AG20443 (cell line): Measurements from ENCODE around the gene PTPDC1.

Source experiments
- DNase-seq: peaks from one replicate; pipeline ENCODE4 v3.0.0; 2012; ENCODE audit warnings: low spot score, mixed read lengths

The PTPDC1 gene

GRCh38 chr9:94140791-94141790, 56.8 kb downstream of the PTPDC1 start:
- DNase-seq, result no peak

- no peak for DNase-seq
These were observed 58.1 kb downstream of the PTPDC1 start for GRCh38 chr9:94142353-94142752.

GRCh38 chr9:94144394-94144793, 60.1 kb downstream of the PTPDC1 start:
- DNase-seq, result no peak

DNA sequence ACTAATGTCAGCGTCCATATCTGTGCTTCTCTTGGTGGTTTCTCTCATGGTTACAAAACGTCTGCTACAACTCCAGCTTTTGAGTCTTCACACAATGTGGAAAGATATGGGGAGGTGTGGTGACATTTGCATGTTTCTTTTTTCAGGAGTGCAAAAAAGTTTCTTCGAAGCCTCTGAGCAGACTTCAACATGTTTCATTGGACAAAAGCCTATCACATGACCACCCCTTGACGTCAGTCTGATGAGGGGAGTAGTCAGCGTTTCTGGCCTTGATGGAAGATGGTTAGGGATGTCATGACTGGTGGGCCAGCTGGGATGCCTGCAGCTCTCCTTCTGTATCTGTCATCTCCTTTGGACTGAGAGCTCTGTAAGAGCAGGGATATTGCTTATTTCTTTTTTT, 61.4 kb downstream of the PTPDC1 start:
- DNase-seq, result no peak

DNA sequence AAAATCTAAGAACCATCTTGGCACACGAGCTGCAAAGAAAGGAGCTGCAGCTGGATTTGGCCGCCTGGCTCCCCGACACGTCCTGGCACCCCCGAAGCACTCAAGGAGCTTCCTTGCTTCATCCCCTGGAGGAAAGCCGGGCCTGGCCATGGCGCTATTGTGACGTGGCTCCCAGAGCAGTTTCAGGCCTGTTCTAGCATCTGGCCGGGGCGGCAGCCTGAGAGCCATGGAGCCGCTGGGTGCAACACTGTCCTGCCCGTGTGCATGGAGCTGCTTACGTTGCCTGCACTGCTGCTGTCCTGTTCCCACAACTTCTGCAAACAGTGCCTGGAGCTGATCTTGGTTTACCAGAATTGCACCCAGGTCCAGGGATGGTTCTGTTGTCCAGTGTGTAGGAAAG, 63.5 kb downstream of the PTPDC1 start:
- DNase-seq, result no peak

DNA sequence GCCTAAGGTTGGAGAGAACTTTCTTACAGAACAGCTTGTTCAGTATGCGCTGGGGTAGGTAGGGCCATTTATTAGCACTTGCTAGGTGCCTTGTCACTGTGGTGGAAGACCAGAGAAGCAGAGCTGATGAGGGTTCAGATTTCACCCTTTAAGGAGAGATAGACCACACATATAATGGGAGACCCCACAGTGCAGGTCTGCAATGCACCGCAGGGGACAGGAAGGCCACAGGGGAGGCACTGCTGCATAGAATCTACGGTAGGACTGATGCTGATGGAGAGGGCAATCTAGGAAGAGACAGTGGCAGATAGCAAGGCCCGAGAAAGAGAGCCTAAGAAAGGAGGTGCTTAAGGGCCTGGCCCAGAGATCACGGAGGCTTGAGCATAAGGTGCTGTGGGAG, 64.2 kb downstream of the PTPDC1 start:
- DNase-seq, result no peak

DNA sequence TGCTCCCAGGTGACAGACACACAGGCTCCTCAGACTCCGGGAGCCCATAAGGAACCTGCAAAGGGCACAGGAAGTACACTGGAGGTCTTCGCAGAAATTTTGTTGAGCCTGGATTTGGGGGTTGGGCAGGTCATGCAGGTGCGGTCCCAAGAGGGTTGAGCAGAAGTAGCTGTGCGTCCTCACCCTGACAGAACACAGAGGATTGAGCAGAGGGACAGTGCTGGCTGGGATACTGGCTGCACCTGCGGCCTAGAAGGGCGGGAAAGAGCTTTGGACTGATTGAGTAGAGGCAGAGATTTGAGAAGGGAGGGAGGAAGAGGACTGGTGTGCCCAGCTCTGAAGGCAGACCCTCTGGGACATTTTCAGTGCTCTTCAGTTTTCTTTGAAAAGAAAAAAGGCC, 65.4 kb downstream of the PTPDC1 start:
- no peak for DNase-seq

GRCh38 chr9:94150279-94150828, 66.1 kb downstream of the PTPDC1 start:
- no peak for DNase-seq

DNA sequence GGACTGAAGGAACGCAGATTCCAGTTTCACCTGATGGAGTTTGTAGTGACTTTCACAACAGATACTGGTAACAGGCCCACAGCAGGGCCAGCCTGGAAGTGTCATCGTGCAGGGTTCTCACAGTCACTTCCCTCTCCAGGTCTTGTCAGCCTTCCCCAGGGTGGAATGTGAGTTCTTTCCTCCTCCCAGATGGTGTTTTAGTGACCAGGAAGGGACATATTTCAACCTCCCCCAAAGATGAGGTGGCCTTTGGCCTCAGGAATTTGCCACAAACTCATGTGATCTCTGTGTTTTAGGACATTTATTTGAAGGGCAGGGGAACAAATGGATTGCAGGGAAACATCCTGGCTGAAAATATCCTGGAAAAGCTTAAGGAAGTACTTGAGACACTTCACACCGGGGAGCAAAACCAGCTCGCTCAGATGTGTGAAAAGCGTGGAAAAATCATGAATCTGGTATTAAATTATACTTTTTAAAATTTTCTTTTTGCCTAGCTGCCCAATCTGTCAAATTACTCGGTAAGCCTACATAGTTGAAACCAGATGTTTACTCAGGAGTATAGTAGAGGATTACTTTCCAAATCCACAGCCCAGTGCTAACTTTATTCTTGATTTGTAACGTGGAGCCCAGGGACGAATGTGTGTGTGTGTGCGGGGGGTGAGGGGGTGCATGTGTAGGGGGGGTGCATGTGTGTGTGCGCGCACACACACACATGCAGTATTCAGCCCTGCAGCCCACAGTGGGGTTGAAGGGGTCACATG, 66.8 kb downstream of the PTPDC1 start:
- no peak for DNase-seq

DNA sequence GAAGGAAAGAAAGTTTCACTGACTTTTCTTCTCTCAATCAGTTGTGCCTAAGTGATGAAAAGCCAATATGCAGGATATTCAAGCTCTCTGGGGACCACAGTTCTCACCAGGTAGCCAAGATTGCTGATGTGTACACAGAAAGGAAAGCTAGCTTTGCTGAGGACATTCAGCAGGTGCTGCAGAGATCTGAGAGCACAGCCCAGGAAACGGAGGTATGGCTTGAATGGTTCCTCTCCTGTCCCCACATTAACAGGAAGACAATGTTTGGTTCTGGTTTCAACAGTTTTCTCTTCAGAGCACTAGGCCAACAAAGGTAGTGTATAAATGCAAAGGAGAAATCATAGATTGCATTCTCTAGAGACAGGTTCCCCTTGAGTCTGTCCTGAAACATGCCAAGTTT, 69.6 kb downstream of the PTPDC1 start:
- DNase-seq, result no peak

DNA sequence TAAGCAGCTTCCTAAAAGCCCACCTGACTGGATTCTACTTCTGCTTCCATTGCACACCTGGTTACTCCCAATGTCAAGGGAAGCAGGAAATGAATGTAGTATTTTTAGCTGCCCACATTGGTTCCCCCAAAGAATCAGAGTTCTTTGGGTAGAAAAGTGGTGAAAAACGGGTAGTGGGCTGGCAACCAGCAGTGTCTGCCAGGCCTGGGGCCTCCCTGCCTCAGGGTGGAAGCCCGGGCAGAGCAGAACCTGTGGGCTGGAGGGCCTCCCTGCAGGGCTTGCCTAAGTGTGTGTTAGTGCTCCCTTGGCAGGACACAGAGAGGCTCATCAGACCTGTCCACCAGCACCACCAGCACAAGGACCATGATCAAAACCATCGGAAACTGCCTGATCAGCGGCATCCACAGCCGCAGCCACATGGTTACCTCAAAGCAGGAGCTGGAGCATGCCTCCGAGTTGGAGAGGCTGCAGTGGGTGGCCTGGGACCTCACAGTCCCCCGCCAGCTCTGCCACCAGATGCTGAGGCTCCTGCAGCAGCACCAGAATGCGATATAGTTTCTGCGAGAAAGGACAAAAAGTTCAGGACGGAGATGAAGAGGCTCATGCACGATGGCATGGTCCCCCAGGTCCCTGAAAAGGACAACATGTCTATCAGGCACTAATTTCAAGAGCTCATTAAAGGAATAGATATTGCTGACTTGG, 72.2 kb downstream of the PTPDC1 start:
- DNase-seq, result no peak

DNA sequence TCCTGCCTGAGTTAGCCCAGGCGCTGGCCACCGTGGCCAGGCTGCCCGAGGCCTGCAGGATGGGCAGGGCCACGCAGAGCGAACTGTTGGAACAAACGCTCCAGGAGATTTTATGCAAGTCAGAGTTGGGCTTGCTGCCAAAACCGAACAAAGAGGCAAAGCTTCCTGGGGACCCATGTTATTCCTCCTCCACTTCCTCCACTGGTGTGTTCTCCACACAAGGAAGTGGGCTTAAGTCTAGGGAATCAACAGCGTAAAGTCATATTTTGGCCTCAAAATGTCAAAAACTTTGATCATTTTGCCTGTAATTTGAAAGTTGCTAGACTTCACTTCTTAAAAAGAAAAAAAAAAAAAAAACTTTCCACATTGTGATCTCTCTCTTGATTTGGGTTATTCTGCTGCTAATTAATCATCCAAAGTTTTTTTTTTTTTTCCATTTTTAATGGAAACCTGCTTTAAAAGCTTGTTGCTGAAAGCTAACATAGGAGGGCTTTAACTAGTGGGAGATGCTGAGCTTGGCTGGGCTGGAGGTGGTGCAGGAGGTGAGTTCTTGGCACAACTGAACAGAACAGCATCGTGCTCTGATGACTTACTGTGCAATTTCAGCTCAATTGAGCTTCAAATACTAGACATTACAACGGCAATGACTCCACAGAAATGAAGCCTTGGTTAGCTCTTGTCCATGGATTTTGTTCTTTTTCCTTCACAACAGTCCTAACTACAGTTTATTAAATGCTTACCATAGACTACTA, 73.0 kb downstream of the PTPDC1 start:
- peak; percentile 46 for DNase-seq
